SH-SY5Y (cell line): Measurements from ENCODE around the gene ULK1.

Source experiments
- GATA2 ChIP-seq: IDR thresholded peaks from 2 replicates; pipeline ENCODE4 v1.6.1; 2011; ENCODE audit warnings: mild to moderate bottlenecking, low read depth, low read length
- GATA3 ChIP-seq: IDR thresholded peaks from 2 replicates; pipeline ENCODE4 v1.6.1; 2011; ENCODE audit warnings: low read depth, mild to moderate bottlenecking, low read length, moderate library complexity

The ULK1 gene

DNA sequence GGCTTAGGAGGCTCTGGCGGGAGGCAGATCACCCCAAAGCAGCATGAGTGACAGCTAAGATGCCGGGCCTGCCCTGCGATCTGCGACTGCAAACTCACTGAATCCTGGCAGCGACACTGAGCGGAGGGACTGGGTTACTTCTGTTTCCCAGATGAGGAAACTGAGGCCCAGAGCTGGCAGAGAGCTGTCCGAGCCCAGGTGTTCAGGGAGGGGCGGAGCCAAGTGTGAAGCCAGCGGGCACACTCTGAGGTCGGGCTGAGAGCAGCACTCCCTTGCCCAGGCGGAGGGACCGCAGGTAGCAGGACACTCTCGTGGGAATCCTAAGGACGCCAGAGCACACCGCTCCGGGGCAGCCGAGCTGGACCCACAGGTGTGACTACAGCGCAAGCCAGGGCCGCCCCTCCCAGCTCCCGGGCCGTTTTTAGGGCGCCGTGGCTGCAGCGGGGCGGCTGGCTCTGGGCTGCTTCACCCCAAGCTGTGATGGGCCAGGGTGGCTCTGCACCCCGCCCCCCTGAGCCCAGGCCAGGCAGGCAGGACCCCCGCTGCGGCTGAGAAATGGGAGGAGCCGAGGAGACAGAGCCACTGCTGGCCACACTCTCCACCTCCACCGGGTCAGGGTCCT lies 38.8 kb upstream of the ULK1 start:
- TF ChIP-seq GATA2, result no peak
- no peak for TF ChIP-seq GATA3

DNA sequence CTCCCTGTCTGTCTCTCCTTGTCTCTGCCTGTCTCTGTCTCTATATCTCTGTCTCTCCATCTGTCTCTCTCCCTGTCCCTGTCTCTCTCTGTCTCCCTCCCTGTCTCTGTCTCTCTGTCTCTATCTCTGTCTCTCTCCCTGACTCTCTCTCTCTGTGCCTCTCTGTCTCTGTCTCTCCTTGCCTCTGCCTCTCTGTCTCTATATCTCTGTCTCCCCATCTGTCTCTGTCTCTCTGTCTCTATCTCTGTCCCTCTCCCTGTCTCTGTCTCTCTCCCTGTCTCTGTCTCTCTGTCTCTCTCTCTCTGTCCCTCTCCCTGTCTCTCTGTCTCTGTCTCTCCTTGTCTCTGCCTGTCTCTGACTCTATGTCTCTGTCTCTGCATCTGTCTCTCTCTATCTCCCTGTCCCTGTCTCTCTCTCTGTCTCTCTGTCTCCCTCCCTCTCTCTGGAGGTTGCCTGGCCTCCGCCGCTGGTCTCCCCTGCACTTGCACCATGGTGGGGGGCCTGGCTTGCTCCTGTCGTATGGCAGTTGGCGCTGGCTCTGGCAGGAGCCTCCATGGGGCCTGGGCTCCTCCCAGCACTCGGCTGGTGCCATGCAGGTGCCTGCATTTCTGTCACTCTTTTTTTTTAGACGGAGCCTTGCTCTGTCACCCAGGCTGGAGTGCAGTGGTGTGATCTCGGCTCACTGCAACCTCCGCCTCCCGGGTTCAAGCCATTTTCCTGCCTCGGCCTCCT lies 37.9 kb upstream of the ULK1 start:
- no peak for TF ChIP-seq GATA3
- TF ChIP-seq GATA2, result no peak

GRCh38 chr12:131857908-131858850 lies 36.2 kb upstream of the ULK1 start:
- no peak for TF ChIP-seq GATA2
- no peak for TF ChIP-seq GATA3

GRCh38 chr12:131860472-131861260 lies 33.8 kb upstream of the ULK1 start:
- TF ChIP-seq GATA3 (no peak), GATA2 (no peak)

GRCh38 chr12:131861261-131862083 lies 33.0 kb upstream of the ULK1 start:
- TF ChIP-seq GATA2, result no peak
- no peak for TF ChIP-seq GATA3

DNA sequence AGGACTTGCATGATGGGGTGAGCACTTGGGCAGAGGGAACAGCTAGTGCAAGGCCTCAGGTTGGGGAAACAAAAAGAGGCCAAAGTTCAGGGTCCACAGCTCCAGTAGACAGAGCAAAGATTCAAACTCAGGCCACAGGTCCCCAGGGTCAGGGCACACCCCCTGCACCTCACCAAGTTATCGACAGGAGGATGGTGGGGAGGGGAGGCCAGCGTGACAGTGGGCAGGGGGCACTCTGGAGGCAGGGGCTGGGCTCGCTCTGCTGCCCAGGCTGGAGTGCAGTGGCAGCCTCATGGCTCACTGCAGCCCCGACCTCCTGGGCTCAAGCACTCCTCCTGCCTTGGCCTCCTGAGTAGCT lies 32.4 kb upstream of the ULK1 start:
- no peak for TF ChIP-seq GATA3
- no peak for TF ChIP-seq GATA2

- TF ChIP-seq GATA2, result no peak
- no peak for TF ChIP-seq GATA3
Observed at GRCh38 chr12:131862600-131862993, 31.8 kb upstream of the ULK1 start.

GRCh38 chr12:131862994-131863710 lies 31.3 kb upstream of the ULK1 start:
- no peak for TF ChIP-seq GATA3

GRCh38 chr12:131863711-131864396 lies 30.6 kb upstream of the ULK1 start:
- TF ChIP-seq GATA3 (no peak), GATA2 (no peak; the same call in 1 of the 2 replicates)

GRCh38 chr12:131864469-131864868 lies 30.0 kb upstream of the ULK1 start:
- TF ChIP-seq GATA2, result no peak
- TF ChIP-seq GATA3, result no peak

GRCh38 chr12:131865180-131865875 lies 29.1 kb upstream of the ULK1 start:
- no peak for TF ChIP-seq GATA3
- no peak for TF ChIP-seq GATA2

GRCh38 chr12:131867471-131867870 lies 27.0 kb upstream of the ULK1 start:
- TF ChIP-seq GATA2 (no peak), GATA3 (no peak)
